ENCODE measurements around the gene PIP5K1B.

PIP5K1B gene

GRCh38 chr9:68870086-68870485, 165.0 kb downstream of the PIP5K1B start:
- no peak for DNase-seq

DNA sequence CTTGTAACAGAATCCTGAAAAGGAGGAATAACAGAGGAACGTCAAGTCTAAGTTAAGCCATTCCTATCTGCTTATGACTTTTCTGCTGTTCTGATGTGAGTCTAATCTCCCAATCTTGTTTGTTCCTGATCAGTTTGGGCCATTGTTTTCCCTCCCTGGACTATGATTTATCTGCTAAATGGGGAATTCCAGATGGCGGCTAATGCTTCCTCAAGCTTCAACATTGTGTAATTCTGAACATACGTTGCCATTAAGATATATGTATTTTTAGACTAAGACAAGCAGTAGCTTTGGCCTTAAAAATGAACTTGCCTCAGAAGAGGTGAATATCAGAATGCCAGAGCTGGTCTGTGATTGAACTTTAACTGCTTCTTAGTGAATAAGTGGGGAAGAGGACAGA, 166.2 kb downstream of the PIP5K1B start:
- DNase-seq, result no peak

GRCh38 chr9:68872026-68872501, 167.0 kb downstream of the PIP5K1B start:
- no peak for DNase-seq

DNA sequence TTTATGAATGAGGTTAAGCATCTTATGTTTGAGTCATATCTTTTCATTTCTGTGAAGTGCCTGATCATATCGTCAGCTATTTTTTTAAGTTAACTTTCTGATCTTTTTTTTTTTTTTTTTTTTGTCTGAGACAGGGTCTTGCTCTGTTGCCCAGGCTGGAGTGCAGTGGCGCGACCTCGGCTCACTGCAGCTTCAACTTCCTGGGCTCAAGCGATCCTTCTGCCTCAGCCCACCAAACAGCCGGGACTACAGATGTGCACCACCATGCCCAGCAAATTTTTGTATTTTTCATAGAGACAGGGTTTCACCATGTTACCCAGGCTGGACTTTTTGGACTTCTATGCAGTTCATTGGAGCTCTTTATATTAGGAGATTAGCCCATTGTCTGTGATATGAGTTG, 168.1 kb downstream of the PIP5K1B start:
- no peak for DNase-seq

GRCh38 chr9:68876273-68876672, 171.2 kb downstream of the PIP5K1B start:
- no peak for DNase-seq

- no peak for DNase-seq
Measured at GRCh38 chr9:68876681-68877080, 171.6 kb downstream of the PIP5K1B start.

DNA sequence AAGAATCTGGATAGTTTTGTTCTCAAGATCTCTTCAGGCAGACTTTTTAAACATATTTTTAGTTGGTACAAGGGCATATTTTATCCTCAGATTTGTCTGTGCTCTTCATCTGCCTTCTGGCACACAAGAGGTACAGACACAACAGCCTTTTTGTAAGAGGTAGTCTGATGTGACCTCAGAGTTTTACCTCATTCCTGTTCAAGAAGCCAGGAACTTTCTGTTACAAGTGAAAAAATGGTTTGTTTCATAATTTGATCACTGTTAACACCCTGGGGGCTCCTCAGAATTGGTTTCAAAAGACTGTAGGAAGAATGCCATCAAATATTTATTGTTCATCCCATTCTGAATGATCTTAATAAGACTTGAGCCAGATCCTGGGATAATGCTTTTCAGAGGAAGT, 172.2 kb downstream of the PIP5K1B start:
- DNase-seq, result no peak

DNA sequence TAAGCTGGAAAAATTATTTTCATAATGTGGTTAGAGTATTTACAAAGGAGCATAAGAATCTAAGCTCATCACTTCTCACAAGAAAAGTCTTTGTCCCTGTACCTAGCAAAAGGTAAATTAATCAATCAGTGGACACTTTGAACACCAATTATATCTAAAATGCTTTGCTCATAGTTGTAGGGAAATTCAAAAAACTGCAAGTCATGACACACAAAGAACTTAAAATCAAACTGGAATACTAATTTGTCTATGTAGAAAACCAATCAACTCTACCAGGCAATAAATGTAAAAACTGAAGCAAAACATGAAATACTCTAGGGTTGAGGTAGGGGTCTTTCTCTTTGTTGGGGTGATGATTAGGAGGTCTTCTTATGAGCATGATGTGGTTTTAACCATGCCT, 173.4 kb downstream of the PIP5K1B start:
- DNase-seq, result no peak

GRCh38 chr9:68883224-68883623, 178.2 kb downstream of the PIP5K1B start:
- no peak for DNase-seq

GRCh38 chr9:68887232-68887631, 182.2 kb downstream of the PIP5K1B start:
- peak; percentile 11 for DNase-seq

DNA sequence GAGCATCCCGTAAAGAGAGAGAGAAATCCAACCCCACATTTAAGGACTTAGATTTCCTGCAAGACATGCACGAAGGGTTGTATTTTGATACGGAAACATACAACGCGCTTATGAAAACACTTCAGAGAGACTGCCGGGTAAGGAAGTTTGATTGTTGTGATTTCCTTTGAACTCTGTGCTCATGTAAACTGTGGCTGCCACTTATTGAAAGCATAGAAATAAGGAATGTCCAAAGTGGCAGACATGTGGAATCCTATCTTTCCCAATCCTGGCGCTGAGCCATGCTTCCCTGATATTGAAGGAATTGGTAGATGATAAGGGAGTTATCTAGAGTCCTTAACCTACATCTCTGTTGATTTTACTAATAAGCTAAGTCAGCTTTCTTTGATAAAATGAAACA, 189.5 kb downstream of the PIP5K1B start:
- no peak for DNase-seq

DNA sequence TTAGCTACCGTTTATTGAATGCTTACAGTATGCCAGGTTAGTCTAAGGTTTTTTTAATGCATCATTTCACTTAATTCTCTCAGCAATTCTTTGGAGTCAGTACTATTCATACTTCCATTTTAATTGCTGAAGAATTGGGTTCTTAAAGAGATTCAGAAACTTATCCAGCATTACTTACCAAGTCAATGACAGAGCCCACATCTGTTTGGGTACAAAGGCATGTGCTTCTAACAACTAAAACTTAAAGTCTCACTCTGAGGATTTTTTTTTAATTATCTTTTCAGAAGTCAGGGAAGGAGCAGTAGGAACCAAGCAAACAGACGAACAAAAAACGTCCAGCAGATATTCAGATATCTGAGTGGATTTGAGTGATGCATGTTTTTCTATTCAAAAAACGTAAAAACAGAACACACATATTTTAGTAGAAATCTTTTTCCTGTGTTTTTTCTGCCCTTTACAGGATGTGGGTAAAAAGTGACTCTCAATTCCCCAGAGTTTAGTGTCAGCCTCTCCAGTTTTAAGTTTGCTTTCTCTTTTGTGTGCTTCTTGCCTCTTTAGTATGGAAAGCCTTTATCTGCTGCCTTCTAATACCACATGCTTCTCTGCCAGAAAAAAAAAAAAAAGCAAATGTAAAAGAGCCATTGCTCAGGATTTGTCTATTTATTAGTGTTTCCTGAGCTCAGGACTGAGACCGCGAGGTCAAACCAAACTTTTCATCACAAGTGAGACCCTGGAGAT, 190.9 kb downstream of the PIP5K1B start:
- peak; percentile 17 for DNase-seq

- DNase-seq, result no peak
Measured at GRCh38 chr9:68896486-68896885, 191.4 kb downstream of the PIP5K1B start.

- no peak for DNase-seq
Measured at GRCh38 chr9:68897577-68898145, 192.6 kb downstream of the PIP5K1B start.

GRCh38 chr9:68898781-68899439, 193.9 kb downstream of the PIP5K1B start:
- DNase-seq, result no peak

- no peak for DNase-seq
Measured at GRCh38 chr9:68904454-68904853, 199.4 kb downstream of the PIP5K1B start.

DNA sequence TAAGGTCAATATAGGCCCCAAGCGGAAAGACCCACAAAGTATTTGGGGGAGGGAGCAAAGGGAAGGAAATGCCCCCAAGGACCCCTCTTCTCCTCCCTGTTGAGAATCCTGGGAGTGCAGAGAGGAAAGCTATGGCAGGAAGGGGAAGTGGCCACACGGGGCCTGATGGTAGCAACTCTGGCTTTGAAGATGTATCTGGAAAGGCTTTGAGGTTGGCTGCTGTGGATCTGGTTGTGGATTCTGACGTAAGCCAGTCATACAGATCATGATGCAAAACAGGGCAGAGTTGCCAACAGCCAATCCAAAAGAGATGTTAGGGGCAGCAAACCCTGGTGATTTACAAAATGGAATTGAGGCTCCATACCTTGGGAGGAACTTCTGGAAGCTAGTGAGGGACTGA, 200.1 kb downstream of the PIP5K1B start:
- peak; percentile 49 for DNase-seq

DNA sequence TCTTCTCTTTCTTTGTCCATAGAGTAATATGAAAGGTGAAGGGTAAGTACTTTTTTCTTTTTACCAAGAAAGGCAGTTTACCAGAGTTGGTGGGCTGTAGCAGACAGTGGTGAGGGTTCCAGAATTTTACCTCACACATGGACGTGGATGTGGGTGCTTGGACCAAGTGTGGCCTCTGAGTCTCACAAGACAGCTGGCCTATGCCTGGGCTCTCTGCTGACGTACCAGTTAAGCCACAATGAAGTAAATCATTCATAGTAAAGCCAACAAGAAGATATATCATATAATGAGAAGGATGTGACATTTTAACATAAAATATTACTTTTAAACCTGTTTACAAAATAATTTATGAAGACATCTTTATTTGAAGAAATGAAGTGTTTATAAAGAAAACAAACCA, 202.9 kb downstream of the PIP5K1B start:
- no peak for DNase-seq

GRCh38 chr9:68912561-68912960, 207.5 kb downstream of the PIP5K1B start:
- DNase-seq, result no peak

DNA sequence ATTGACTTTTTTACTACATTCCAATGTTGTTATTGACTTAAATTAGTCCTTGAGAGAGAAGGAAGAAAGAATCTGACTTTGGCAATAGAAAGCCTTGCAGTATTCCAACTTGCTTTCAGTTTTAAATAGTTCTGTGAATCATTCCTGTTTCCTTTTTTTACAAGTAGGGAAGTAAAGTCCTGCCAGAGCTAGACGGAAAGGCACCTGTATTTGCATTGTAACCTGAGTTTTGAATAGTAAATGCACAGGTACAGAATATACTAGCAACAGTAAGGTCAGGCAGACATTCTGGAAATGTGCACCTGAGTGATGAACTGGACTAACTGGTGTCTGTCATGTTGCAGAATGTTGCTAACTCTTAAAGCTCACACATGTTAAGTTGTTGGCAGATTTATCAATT, 208.0 kb downstream of the PIP5K1B start:
- no peak for DNase-seq

DNA sequence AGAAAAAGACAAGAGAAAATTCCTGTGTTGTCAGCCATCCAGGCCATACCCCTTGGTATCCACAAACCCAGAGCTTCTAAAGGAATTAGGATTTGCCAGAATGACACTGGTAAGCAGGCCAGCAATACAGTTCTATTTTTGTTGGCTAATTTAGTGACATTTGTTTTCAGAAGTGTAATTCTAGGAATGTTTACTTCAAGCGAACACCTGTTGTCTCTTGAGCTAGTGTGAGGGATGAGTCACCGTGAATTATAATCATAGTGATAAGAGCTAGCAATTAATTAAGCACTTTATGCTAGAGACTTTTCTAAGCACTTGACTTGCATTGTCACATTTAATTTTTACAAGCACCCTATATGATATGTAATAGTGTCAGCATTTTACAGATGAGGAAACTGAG, 209.7 kb downstream of the PIP5K1B start:
- no peak for DNase-seq

DNA sequence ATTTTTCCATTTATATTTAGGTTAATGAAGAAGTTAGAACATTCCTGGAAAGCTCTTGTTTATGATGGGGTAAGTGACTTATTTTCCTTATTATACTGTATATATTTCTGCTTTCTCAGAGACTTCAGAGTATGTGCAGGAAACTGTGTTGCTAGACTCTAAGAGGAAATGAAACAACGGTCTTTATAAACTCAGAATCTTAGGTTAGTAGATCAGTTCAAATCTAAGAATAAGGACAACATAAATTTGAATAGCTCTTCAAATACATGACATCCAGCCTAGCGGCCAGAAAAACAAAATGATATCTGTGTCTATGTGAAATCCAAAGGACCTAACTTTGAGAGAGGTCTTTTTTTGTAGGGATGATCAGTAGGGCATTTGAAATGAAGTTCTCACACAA, 214.6 kb downstream of the PIP5K1B start:
- no peak for DNase-seq

- no peak for DNase-seq
Measured at GRCh38 chr9:68920921-68921320, 215.9 kb downstream of the PIP5K1B start.

DNA sequence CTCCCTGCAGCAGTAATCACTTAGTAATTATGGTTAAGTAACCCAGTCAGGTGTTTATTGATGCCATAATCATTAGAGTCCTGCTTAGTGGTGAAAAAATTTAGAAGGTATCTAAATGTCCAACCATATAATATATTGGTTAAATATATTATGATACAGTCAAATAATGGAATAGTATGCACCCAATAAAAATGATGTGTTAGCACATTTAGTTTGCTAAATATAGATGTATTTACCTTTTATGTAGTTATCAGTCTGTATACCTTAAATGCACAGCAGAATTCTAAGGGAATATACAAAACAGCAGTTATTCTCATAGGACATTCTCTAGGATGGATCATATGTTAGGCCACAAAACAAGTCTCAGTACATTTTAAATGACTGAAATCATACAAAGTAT, 218.4 kb downstream of the PIP5K1B start:
- no peak for DNase-seq
